Mesothelial cell of epicardium (in vitro differentiated cells): Measurements from ENCODE around the gene PLEKHM3. TPM values are rescaled to one million over a fixed set of nuclear protein-coding genes. Genes with fewer than 3 reads are reported as not detected.

Experiments used
- DNase-seq, 2 experiments: peaks; one replicate each; pipeline ENCODE4 v3.0.0; 2021; ENCODE audit warnings: low spot score in 2 of 2; ENCODE audit not compliant: unreplicated experiment in 2 of 2
- H3K27ac Mint-ChIP-seq: 2 replicates; pipeline ENCODE4 v1.8.0; 2021; ENCODE audit warnings: mixed read lengths
- H3K27me3 Mint-ChIP-seq: 2 replicates; pipeline ENCODE4 v1.8.0; 2021; ENCODE audit warnings: low read depth, mixed read lengths
- H3K36me3 Mint-ChIP-seq: 2 replicates; pipeline ENCODE4 v1.8.0; 2021; ENCODE audit warnings: mixed read lengths
- H3K4me1 Mint-ChIP-seq: 2 replicates; pipeline ENCODE4 v1.8.0; 2021; ENCODE audit warnings: mixed read lengths
- H3K4me3 Mint-ChIP-seq: 2 replicates; pipeline ENCODE4 v1.8.0; 2021; ENCODE audit warnings: mild to moderate bottlenecking, moderate library complexity, mixed read lengths
- H3K9me3 Mint-ChIP-seq: 2 replicates; pipeline ENCODE4 v1.8.0; 2021; ENCODE audit warnings: mixed read lengths
- CTCF ChIP-seq: fragments of 200-600 bp; sonication (generic); IDR thresholded peaks from one replicate; pipeline ENCODE4 v1.5.0; 2021; ENCODE audit warnings: antibody characterized with exemption; ENCODE audit not compliant: unreplicated experiment
- total RNA-seq: library from RNA; stranded (reverse); gene quantifications from 3 replicates; pipeline ENCODE4 v1.2.1, GENCODE V29; 2021

Gene PLEKHM3
- total RNA-seq, 1 donor from 2014 or later, result 16.2 TPM

- DNase-seq, result no peak
- peaks cover 10% of the 10 kb centered on the region for H3K4me1 Mint-ChIP-seq
- no peak overlapping the region for H3K4me3 Mint-ChIP-seq
- no peak for TF ChIP-seq CTCF
- no peaks in the 10 kb centered on the region for H3K36me3 Mint-ChIP-seq
- no peak overlapping the region for H3K27ac Mint-ChIP-seq
- H3K9me3 Mint-ChIP-seq, result no peaks in the 10 kb centered on the region
- no peaks in the 10 kb centered on the region for H3K27me3 Mint-ChIP-seq
Measured at GRCh38 chr2:207792244-207792785, 233.0 kb downstream of the PLEKHM3 start.

- no peaks in the 10 kb centered on the region for H3K27me3 Mint-ChIP-seq
- no peaks in the 10 kb centered on the region for H3K36me3 Mint-ChIP-seq
- no peak overlapping the region for H3K4me3 Mint-ChIP-seq
- H3K9me3 Mint-ChIP-seq, result no peaks in the 10 kb centered on the region
- H3K27ac Mint-ChIP-seq, result no peak overlapping the region
- DNase-seq, result no peak
- peaks cover 4% of the 10 kb centered on the region for H3K4me1 Mint-ChIP-seq
- TF ChIP-seq CTCF, result no peak
Measured at GRCh38 chr2:207791579-207792243, 233.6 kb downstream of the PLEKHM3 start.

- Mint-ChIP-seq H3K36me3 (no peaks in the 10 kb centered on the region), H3K4me3 (no peak overlapping the region), H3K27ac (no peak overlapping the region), H3K9me3 (no peaks in the 10 kb centered on the region), H3K27me3 (no peaks in the 10 kb centered on the region), H3K4me1 (no peaks in the 10 kb centered on the region)
- no peak for DNase-seq
- TF ChIP-seq CTCF, result no peak
Measured at GRCh38 chr2:207790898-207791297, 234.4 kb downstream of the PLEKHM3 start.

- Mint-ChIP-seq H3K4me1 (peaks cover 8% of the 10 kb centered on the region), H3K4me3 (no peak overlapping the region), H3K9me3 (no peaks in the 10 kb centered on the region), H3K27ac (no peak overlapping the region), H3K27me3 (no peaks in the 10 kb centered on the region), H3K36me3 (no peaks in the 10 kb centered on the region)
- DNase-seq, result no peak
- TF ChIP-seq CTCF, result no peak
Measured at GRCh38 chr2:207787800-207788199, 237.5 kb downstream of the PLEKHM3 start.

GRCh38 chr2:207787017-207787416, 238.3 kb downstream of the PLEKHM3 start:
- TF ChIP-seq CTCF, result no peak
- Mint-ChIP-seq H3K27ac (no peak overlapping the region), H3K36me3 (no peaks in the 10 kb centered on the region), H3K27me3 (no peaks in the 10 kb centered on the region), H3K4me1 (peaks cover 13% of the 10 kb centered on the region), H3K4me3 (no peak overlapping the region), H3K9me3 (no peaks in the 10 kb centered on the region)
- no peak for DNase-seq
